Chondrocyte (in vitro differentiated cells): Measurements from ENCODE around the gene MAML3. TPM values are rescaled to one million over a fixed set of nuclear protein-coding genes. Genes with fewer than 3 reads are reported as not detected.

Source experiments
- DNase-seq: peaks from one replicate; pipeline ENCODE4 v3.0.0; 2021; ENCODE audit warnings: mixed read lengths, low spot score
- H3K27ac Mint-ChIP-seq: one replicate; pipeline ENCODE4 v1.8.0; 2021; ENCODE audit warnings: mild to moderate bottlenecking, moderate library complexity, mixed read lengths; ENCODE audit not compliant: unreplicated experiment
- H3K27me3 Mint-ChIP-seq: 2 replicates; pipeline ENCODE4 v1.8.0; 2021; ENCODE audit warnings: low read depth, mixed read lengths
- H3K36me3 Mint-ChIP-seq: 2 replicates; pipeline ENCODE4 v1.8.0; 2021; ENCODE audit warnings: low read depth, mixed read lengths
- H3K4me1 Mint-ChIP-seq: 2 replicates; pipeline ENCODE4 v1.8.0; 2021; ENCODE audit warnings: low read depth, mild to moderate bottlenecking, mixed read lengths
- H3K4me3 Mint-ChIP-seq: one replicate; pipeline ENCODE4 v1.8.0; 2021; ENCODE audit warnings: mild to moderate bottlenecking, moderate library complexity, mixed read lengths; ENCODE audit not compliant: unreplicated experiment
- H3K9me3 Mint-ChIP-seq: 2 replicates; pipeline ENCODE4 v1.8.0; 2021; ENCODE audit warnings: low read depth, mixed read lengths
- CTCF ChIP-seq: fragments of 200-600 bp; sonication (generic); IDR thresholded peaks from 2 replicates; pipeline ENCODE4 v1.5.0; 2021; ENCODE audit warnings: antibody characterized with exemption, mild to moderate bottlenecking, moderate library complexity
- total RNA-seq: library from RNA; stranded (reverse); gene quantifications from 3 replicates; pipeline ENCODE4 v1.2.1, GENCODE V29; 2021

Gene MAML3
- total RNA-seq, 1 donor from 2014 or later, result 1.6 TPM

- no peak for DNase-seq
- H3K9me3 Mint-ChIP-seq, result no peaks in the 10 kb centered on the region
- H3K27ac Mint-ChIP-seq, result no peak overlapping the region
- H3K27me3 Mint-ChIP-seq, result no peaks in the 10 kb centered on the region
- peaks cover 9% of the 10 kb centered on the region for H3K4me1 Mint-ChIP-seq
- no peak for TF ChIP-seq CTCF
- no peaks in the 10 kb centered on the region for H3K36me3 Mint-ChIP-seq
- H3K4me3 Mint-ChIP-seq, result no peak overlapping the region
Measured at GRCh38 chr4:139973616-139974015, 180.4 kb downstream of the MAML3 start.

- no peak for DNase-seq
- Mint-ChIP-seq H3K9me3 (no peaks in the 10 kb centered on the region), H3K27ac (no peak overlapping the region)
Measured at GRCh38 chr4:139973015-139973414, 181.0 kb downstream of the MAML3 start.

GRCh38 chr4:139972305-139972704 is 181.7 kb downstream of the MAML3 start:
- H3K27me3 Mint-ChIP-seq, result no peaks in the 10 kb centered on the region
- TF ChIP-seq CTCF, result no peak
- H3K4me3 Mint-ChIP-seq, result no peak overlapping the region
- H3K9me3 Mint-ChIP-seq, result no peaks in the 10 kb centered on the region
- no peak for DNase-seq
- H3K27ac Mint-ChIP-seq, result no peak overlapping the region
- H3K36me3 Mint-ChIP-seq, result no peaks in the 10 kb centered on the region
- peaks cover 9% of the 10 kb centered on the region for H3K4me1 Mint-ChIP-seq

More at GRCh38 chr4:139973015-139973414, 181.0 kb downstream of the MAML3 start:
- TF ChIP-seq CTCF, result no peak
- Mint-ChIP-seq H3K4me3 (no peak overlapping the region), H3K36me3 (no peaks in the 10 kb centered on the region), H3K4me1 (peaks cover 9% of the 10 kb centered on the region), H3K27me3 (no peaks in the 10 kb centered on the region)

- H3K36me3 Mint-ChIP-seq, result no peaks in the 10 kb centered on the region
- H3K27me3 Mint-ChIP-seq, result no peaks in the 10 kb centered on the region
- TF ChIP-seq CTCF, result no peak
- H3K9me3 Mint-ChIP-seq, result no peaks in the 10 kb centered on the region
- no peak for DNase-seq
- H3K27ac Mint-ChIP-seq, result no peak overlapping the region
- peaks cover 7% of the 10 kb centered on the region for H3K4me1 Mint-ChIP-seq
- H3K4me3 Mint-ChIP-seq, result no peak overlapping the region
Measured at GRCh38 chr4:139971111-139971510, 182.9 kb downstream of the MAML3 start.

GRCh38 chr4:139969635-139970266 is 184.2 kb downstream of the MAML3 start:
- Mint-ChIP-seq H3K4me3 (no peak overlapping the region), H3K27me3 (peaks cover 2% of the 10 kb centered on the region), H3K9me3 (no peaks in the 10 kb centered on the region), H3K36me3 (no peaks in the 10 kb centered on the region), H3K27ac (no peak overlapping the region), H3K4me1 (peaks cover 6% of the 10 kb centered on the region)
- DNase-seq, result no peak
- TF ChIP-seq CTCF, result no peak
